Lower leg skin (tissue), 3 donors: Measurements from ENCODE around the gene PPP2R5D.

Experiments used
- POLR2A ChIP-seq, 2 donors: fragments of 450-650 bp; IDR thresholded peaks; one replicate each; pipeline ENCODE4 v1.6.1; 2016 to 2017; ENCODE audit warnings: antibody characterized with exemption in 2 of 2, mild to moderate bottlenecking in 1 of 2, moderate library complexity in 1 of 2
- TF ChIP-seq, protein P1 (sequence below), 3 donors: fragments of 450-650 bp; IDR thresholded peaks; one replicate each; pipeline ENCODE4 v1.5.1; 2016; ENCODE audit warnings: antibody characterized with exemption in 3 of 3, mild to moderate bottlenecking in 3 of 3, moderate library complexity in 2 of 3

DNA sequence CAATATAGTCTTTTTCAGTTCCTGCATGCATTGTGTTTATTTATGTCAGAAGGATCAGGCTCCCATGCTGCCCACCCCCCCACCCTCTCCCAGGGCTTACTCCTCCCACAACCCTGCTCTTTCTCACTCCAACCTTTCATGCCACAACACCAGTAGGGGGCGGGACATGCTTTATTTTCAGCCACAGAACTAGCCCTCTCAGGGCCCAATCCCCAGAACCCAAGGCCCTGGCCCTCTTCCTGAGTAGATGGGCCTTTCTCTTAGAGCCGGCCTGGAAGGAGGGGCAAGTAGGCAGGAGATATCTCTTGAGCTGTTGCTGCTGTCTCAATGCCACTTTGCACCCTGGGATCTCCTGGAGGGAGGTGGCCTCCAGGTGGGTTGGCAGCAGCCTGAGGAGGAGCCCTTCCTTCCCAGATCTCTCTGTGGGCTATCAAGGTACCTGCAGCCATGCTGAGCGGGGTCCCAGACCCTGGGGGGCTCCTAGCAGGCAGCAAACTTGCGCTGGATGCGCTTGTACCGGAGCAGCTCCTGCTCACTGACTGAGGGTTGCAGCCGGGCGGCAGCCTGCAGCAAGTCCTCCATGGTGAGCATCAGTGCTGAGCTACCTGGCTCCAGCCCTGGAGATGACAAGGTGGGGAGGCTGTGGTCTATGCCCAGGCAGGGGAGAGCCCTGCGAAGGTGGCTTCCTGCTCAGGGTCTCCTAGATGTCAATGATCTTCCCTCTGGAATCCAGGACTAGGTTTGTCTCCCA, 20.3 kb upstream of the PPP2R5D start:
- TF ChIP-seq, protein P1, sequence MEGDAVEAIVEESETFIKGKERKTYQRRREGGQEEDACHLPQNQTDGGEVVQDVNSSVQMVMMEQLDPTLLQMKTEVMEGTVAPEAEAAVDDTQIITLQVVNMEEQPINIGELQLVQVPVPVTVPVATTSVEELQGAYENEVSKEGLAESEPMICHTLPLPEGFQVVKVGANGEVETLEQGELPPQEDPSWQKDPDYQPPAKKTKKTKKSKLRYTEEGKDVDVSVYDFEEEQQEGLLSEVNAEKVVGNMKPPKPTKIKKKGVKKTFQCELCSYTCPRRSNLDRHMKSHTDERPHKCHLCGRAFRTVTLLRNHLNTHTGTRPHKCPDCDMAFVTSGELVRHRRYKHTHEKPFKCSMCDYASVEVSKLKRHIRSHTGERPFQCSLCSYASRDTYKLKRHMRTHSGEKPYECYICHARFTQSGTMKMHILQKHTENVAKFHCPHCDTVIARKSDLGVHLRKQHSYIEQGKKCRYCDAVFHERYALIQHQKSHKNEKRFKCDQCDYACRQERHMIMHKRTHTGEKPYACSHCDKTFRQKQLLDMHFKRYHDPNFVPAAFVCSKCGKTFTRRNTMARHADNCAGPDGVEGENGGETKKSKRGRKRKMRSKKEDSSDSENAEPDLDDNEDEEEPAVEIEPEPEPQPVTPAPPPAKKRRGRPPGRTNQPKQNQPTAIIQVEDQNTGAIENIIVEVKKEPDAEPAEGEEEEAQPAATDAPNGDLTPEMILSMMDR (IDR thresholded peaks at IDR 0.05) = no peak
- no peak for TF ChIP-seq POLR2A (IDR thresholded peaks at IDR 0.05)
